ENCODE results near the gene GABBR2.
"Not testable (repeated sequence)": the region's sequence is repeated elsewhere in the genome, so short reads cannot be mapped to it uniquely, and the experiment has no call there.

GABBR2 gene

DNA sequence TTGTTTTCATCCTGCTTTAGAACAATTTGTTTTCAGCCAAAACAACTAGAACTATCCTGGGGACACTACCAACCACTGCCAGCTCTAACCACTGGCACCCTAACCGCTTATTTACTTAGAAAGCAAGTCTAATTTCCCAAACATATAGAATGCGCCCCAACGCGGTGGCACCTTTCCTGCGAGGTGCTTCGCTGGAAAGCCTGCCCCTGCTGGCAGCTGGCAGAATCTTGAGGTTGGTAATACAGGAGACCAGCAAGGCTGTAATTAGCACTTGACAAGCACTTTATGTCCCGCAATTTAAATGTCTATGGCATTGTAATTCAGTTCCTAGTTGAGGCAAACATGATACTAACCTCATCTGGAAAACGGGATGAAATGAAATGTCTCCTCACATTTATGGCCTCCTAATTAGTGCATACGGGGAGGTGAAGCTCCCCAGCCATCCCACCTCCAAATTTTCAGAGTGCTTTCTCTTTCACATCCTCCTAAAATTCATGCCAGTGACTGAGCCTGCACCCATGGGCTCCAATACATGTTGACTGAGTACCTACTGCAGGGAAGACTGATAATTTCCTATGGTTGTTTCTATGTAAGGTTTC is 30.4 kb downstream of the GABBR2 start:
- no peak for DNase-seq

DNA sequence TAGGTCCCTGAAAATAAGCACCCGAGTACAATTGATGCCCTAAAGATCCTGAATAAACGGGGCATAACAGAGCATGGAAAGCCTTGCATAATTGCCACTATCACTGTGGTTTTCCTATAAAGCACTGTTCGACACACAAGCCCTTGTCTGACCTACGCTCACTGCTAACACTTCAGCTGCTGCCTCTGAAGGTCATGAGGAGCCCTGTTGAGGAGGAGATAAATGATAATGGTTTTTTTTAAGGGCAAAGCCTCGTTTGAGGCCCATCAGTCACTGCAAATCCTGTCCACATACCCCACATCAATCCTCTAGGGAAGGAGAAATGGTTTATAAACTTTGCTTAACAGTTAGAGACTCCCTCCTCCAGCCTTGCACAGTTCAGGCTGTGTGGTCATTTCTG is 35.1 kb downstream of the GABBR2 start:
- DNase-seq, result no peak

DNA sequence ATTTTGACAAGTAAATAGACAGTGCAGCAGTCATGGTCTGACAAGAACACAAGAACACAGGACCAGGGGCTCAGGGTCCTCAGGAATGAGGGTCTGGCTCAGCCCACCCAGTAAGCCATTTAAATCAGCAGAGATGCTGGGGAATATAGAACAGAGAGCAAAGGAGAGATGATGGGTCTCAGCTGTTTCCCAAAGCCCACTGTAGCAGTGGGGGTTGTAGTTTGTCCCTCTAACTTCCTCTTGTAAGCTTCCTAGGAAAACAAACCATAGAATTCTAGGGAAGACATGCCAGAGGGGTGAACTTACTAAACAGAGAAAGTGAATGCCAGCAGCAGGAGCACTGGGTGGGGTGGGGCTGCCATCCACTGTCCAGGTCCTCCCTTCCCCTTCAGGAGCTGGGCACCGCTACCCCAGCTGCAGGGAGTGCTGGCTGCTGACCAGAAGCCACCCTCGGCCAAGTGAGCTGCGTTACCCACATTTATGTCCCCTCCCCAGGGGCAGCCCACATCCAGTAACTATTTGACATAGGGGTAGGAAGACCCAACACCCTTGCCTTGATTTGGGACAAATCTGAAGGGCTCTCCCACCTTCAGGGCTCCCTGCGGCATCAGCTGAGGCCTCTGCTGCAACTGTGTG is 41.6 kb downstream of the GABBR2 start:
- DNase-seq, result no peak

DNA sequence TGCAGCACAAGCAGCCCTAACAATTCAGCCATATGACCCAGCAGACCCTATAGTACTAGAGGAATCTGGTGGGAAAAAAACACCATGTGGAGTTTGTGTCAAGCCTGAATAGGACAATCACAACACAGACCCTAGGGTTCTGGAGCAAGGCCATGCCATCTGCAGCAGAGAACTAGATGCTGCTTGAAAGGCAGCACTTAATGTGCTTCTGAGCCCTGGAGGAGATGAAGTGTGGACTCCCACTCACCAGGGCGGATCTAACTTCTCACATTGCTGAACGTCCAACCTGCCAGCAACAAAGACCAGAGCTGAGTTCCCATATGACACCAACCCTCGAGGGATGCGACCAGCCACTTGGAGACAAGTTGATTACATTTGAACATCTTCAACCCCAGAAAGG is 43.2 kb downstream of the GABBR2 start:
- DNase-seq, result no peak

DNA sequence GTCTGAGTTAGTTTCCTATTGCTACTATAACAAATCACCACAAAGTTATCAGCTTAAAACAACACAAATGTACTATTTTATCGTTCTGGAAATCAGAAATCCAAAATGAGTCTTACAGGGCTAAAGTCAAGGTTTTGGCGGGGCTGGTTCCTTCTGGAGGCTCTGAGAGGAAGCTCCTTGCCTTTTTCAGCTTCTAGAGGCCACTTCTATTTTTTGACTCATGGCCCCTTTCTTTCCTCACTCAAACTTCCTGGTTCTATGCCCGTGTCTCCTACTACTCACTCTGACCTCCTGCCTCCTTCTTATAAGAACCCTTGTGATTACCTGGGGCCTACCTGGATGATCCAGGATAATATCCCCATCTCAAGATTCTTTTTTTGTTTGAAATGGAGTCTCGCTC is 48.2 kb downstream of the GABBR2 start:
- DNase-seq, result no peak

DNA sequence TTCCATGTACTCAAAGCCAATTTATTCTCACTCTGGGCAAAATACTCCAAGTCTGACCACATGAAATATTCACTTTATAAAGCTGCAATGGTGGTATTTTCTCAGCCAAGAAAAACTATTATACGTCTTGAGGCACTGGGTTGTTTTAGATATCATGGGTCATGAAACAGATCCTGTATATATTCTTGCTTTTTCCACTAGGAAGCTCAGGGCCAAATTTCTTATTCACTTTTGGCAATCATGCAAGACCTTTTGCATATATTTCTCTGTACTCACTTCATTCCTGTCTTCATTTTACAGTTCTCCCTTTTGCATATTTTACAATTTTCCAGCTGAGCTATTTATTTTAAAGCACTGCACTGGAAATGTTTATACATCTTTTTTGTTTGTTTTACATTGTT is 49.8 kb downstream of the GABBR2 start:
- DNase-seq, result no peak

DNA sequence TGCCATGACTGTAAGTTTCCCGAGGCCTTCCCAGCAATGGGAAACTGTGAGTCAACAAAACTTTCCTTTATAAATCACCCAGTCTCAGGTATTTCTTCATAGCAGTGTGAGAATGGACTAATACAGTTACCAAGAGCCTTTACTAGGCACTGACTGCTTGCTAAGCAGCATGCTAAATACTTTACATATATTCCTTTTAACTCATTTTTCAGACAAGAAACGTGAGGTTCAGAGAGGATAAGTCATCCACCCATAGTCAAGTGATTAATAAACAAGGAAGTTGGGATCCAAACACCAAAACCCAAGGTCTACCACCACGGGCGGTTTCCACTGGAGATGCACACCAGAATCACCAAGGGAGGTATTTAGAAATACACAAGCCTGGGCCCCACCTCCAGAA is 50.8 kb downstream of the GABBR2 start:
- no peak for DNase-seq

DNA sequence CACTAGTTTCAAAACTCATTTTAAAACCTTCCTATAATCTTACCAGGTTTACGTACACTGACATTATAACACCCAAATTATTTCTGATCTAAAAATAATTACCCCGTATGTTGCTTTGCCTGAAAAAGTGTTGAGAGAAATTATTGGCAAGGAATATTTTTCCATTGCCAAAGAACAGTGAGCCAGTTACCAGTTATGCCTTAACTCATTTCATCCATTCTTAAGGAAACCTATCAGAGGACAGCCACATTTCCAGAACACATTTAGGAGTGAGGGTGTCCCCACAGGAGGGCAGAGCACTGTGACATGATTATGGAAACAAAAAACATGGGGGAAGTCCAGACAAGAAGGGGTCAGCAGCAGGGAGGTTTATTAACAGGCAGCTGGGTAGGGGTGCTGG is 52.2 kb downstream of the GABBR2 start:
- no peak for DNase-seq

DNA sequence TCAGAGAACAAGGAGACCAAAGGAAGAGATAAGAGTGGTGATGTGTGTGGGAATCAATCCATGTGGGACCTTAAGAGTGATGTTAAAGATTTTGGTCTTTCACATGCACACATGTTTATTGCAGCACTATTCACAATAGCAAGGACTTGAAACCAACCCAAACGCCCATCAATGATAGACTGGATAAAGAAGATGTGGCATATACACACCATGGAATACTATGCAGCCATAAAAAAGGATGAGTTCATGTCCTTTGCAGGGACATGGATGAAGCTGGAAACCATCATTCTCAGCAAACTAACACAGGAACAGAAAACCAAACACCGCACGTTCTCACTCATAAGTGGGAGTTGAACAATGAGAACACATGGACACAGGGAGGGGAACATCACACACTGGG is 53.3 kb downstream of the GABBR2 start:
- DNase-seq, result not testable (repeated sequence)

DNA sequence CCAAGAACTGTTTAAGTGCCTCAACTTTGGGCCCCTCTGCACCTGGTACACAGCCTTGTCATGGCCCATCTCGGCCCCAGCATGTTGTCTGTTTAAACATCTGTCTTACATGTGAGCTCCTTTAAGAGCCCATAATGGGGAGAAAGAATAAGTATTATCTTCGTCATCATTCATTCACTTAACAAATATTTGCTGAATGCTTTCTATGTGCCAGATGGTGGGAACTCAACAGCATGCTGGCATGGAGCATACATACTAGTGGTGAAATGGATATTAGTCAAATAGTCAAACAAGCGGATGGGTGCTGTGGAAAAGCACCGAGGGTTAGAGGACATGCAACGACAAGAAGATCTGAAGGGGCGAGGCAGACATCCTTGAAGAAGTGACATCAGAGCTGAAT is 54.5 kb downstream of the GABBR2 start:
- no peak for DNase-seq

DNA sequence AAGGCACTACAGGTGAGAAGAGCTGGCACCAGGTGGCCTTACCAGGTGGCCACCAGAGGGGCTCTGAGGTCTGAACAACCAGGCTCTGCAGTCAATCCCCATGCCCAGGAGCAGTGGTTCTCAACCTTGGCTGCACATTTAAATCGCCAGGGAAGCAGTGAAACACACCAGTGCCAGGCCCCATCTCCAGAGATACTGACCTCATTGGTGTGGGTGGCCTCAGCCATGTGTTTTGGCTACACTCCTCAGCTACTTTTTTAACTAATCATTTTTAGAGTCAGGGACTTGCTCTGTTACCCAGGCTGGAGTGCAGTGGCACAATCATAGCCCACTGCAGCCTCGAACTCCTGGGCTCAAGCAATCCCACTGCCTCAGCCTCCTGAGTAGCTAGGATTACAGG is 56.0 kb downstream of the GABBR2 start:
- DNase-seq, result no peak

DNA sequence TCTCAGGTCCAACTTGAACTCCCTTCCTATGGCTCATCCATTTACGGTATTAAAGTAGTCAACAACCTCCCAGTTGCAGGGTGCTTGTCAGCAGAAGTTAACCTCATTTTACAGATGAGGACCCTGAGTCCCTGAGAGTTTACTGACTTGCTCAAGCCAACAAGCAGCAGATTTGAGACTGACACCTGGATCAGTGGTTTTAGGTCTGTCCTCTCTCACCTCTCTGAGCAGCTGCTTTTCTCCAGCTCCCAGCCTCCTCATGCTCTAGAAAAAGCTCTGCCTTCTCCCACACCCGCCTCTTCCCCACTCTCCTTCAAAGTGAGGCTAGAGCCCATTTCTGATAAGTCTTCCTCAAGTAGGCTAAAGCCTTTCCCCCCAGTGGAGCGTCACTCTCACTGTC is 56.4 kb downstream of the GABBR2 start:
- DNase-seq, result no peak

DNA sequence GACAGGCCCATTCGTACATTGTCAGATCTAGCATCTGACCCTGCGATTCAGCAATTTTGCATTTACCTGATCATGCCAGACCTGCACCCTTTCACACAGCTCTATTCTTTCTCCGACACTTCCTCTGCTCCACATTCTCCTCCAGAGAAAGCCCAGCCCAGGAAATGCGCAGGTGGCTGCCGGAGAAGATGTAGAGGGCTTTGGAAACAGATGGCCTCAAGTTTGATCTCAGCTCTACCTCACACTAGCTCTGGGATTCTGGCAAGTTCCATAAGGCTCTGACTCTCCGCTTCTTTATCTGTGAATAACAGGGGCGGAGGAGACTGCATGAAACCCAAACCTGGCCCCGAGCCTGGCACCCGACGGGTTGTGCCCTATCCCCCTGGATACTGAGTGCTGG is 61.5 kb downstream of the GABBR2 start:
- DNase-seq, result no peak

DNA sequence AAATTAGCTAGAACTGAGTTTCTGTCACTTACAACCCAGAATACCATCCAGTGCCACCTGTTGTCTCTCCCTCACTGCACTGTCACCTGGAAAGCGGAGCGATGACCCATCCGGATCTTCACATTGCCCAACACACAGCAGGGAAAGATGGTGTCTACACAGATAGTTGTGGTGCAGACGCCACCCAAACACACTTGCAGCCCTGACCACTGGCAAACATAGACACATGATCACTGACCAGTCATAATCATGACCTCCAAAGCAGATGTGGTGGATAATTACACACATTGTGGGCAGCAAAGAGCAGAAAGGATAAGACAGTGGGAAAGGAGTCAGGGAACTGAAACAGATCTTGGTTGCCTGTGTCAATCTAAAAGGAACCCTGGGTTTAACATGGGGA is 64.7 kb downstream of the GABBR2 start:
- DNase-seq, result no peak

DNA sequence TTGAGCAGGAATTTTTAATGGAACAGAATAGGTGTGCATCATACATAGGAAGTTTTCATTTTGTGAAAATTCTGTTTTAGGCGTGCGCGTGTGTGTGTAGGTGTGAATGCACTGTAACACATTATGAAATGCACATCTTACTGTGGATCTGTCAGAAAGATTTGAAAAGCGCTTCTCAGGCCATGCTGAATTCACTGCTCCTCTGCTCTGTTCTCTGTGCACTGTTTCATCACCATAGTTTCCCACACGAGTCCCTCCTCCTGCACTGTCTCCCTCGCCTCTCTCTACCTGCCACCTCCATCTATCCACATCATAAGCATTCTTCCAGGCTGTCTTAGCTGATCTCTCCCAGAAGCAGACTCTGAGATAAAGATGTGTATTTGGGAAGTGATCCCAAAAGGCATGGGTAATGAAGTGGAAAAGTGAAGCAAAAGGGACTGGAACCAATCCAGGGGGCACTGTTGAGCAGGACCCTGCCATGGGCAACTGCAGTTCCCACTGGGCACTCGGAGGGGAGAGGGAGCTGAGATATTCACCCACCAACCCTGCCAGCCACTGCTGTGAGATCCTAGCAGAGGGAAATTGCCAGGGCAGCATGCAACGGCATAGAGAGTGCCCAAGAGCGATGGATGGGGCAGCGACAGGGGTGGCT is 65.9 kb downstream of the GABBR2 start:
- DNase-seq, result no peak

DNA sequence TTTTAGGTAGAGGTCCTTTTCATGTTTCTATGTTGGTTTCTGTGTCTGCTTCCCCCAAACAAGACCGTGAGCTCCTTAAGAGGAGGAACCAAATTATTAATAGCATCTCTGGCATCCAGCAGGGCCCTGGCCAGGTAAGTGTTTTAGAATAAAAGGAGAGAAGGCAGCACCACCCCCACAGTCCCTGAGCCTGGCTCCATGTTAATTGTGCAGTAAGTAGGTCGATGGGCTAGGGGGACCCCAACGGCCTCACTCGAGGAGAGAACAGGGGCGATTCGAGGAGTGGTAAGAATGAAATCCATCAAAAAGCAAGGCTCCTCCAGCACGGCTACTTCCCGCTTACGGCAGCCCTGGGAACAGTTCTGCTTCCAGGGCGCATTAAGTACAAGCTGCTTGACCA is 67.0 kb downstream of the GABBR2 start:
- no peak for DNase-seq

DNA sequence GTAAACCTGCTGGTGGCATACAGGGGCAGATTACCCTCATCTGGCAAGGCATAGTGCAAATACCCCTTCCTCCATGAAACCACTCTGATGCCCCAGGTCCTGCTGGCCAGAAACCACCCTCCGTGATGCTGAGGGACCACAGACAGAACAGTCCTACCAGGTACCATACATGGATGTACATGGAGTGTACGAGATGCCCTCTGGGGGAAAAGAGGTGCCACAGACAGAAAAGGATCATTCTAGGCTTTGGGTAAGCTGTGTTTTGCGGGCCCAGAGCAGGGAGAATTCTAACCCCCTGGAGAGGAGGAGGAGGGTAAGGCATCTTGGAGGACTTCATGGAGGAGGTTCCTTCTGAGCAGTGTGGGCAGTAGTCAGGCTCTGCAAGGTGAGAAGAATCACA is 68.3 kb downstream of the GABBR2 start:
- no peak for DNase-seq

DNA sequence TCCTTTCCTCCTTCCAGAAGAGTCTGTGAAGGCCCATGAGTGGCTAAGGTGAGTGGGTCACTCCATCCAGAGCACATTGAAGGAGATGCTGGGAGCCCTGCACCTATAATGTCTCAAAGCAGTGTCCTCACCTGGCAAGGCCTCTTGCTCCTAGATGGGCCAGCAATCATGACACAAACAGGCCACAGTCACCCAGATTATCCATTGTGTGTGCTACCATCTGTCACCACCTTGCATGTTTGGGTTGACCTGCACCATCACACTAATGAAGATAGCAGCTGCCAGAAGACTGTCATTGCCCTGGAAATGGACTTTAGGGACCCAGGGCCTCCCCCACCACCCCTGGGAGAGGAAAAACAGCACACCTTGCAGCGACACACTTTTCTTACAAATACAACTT is 69.6 kb downstream of the GABBR2 start:
- no peak for DNase-seq

DNA sequence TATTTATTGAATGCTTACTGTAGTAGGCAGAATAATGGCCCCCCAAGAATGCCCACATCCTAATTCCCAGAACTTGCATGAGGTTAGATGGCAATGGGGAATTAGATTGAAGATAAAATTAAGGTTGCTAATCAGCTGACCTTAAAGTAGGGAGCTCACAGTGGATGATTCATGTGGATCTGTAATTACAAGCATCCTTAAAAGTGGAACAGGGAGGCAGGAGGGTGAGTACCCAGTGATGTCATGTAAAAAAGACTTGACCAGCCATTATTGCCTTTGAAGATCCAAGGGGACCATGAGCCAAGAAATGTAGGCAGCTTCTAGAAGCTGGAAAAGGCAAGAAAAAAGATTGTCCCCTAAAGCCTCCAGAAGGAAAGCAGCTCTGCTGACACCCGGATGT is 71.4 kb downstream of the GABBR2 start:
- no peak for DNase-seq

DNA sequence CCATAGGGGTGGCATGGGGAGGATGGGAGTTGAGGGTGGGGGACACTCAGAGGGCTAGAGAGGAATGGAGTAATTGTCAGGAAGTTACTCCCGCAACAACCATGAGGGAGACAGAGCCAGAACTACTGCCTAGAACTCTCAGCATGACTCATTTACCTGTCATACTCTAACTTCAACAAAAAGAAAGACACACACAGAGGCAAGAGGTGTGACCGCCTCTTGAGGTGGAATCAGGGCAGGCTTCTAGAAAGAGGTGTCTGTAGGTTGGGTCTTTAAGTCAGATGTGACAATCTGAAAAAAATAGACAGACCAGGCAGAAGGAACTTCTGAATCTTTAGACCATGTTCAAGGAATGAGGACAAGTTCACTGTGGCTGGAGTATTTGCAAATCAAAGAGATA is 73.4 kb downstream of the GABBR2 start:
- DNase-seq, result no peak

DNA sequence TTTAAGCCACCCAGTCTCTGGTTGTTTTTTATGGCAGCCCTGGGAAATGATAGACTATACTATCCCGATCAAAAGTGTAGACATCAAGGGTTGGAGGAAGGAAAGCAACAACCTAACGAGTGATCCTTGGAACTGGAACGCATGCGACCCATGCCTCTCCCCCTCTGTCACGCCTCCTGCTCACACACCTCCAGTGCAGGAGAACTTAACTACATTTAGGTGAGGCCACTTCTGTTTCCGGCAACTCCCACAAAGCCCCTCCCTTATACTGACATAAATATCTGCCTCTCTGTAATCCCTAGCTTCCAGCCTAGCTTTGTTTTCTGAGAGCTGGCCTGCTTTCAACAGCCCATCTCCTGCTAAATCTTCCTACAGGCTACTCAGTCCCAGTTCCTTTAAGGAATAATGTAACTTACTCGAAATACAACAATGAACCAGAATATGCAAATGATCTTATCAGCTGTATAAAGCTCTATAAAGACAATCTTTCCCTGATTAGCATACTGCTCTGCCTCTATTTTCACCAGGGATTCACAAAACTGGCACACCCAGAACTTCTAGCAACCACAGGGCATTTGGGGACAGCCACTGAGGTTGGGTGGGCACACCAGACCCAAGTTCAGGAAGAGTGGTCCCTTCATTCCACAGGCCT is 73.9 kb downstream of the GABBR2 start:
- DNase-seq, result no peak

DNA sequence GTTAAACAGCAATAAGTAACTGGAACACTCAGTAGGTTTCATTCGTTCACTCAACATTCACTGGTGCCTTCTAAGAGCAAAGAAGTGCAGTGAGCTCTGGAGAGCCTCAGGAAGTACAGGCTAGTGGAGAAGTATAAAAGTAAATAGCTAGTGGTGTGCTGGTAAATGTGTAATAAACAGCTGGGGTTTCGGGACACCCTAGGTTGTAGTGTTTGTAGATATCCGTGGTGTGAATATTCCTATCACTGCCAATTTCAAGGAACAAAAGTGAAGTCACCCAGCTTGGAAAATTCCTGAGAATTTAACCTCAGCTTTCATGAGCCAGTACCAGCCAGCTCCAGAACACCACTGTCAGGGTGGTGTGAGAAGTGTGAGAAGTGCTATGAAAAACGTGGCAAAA is 75.9 kb downstream of the GABBR2 start:
- DNase-seq, result no peak

DNA sequence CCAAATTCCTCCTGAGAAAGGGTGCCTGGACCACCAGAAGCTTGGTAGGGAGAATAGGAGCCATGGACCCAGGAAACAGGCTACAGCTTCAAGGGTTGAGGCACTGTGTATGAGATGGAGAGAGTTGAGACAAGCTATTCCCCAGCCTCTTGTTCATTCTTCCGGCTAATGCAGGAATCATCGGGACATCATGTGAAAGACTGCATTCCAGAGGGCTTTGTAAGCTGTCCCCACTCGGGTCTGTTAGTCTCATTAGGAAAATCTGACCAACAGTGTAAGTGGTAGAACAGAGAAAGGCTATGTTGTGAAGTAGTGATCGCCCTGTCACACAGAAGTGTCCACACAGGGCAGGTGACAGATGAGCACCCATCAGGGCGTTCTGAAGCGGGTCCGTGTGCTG is 81.4 kb downstream of the GABBR2 start:
- DNase-seq, result no peak

DNA sequence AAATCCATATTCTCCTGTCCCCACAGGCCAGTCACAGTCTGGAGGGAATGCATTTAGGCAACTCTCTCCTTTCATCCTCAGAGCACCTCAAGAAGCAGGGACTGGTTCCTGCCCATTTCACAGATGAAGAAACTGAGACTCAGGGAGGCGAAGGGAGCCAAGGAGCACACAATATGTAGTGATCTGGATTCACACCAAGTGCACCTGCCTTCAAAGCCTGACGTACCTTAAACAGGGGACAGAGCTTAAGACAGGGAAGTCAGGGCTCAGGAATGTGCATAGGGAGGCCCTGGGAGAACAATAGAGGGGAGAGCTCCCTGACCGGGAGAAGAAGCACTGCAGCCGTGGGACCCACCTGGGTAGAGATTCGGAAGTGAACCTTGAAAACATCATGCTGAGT is 83.0 kb downstream of the GABBR2 start:
- no peak for DNase-seq
